Keratinocyte (primary cell): ENCODE results near the gene EID2B. TPM values are rescaled to one million over a fixed set of nuclear protein-coding genes. Genes with fewer than 3 reads are reported as not detected.

Source experiments
- DNase-seq: peaks from one replicate; pipeline ENCODE4 v3.0.0-alpha.2; 2011; ENCODE audit warnings: low read depth, missing footprints, low spot score
- FAIRE-seq: peaks from 2 replicates; lab custom pipeline; 2011; peaks lifted over from hg19 to GRCh38; lab: Jason Lieb, UNC
- H2AFZ ChIP-seq: 2 replicates; pipeline ENCODE4 v1.6.0; 2012; ENCODE audit warnings: low read length, control low read depth, inconsistent platforms; ENCODE audit not compliant: control insufficient read depth
- H3K27ac ChIP-seq: 2 replicates; pipeline ENCODE4 v1.5.1; 2011; ENCODE audit warnings: low read length; ENCODE audit not compliant: control insufficient read depth, insufficient read depth
- H3K27me3 ChIP-seq: 3 replicates; pipeline ENCODE4 v1.6.0; 2011; ENCODE audit warnings: low read length; ENCODE audit not compliant: control insufficient read depth, insufficient read depth; ENCODE audit errors: extremely low read depth
- H3K36me3 ChIP-seq, 2 experiments: 2 replicates in 1 of 2; 3 replicates in 1 of 2; pipeline ENCODE4 v1.5.1; 2011; ENCODE audit warnings: low read length in 2 of 2, mild to moderate bottlenecking in 1 of 2; ENCODE audit not compliant: control insufficient read depth in 2 of 2, insufficient read depth in 2 of 2; ENCODE audit errors: extremely low read depth in 1 of 2
- H3K4me1 ChIP-seq: 3 replicates; pipeline ENCODE4 v1.5.1; 2011; ENCODE audit warnings: low read length; ENCODE audit not compliant: control insufficient read depth, insufficient read depth; ENCODE audit errors: extremely low read depth
- H3K4me2 ChIP-seq: 3 replicates; pipeline ENCODE4 v1.6.0; 2011; ENCODE audit warnings: low read depth, low read length; ENCODE audit not compliant: control insufficient read depth, insufficient read depth; ENCODE audit errors: extremely low read depth
- H3K4me3 ChIP-seq, 3 experiments: fragments of 200-600 bp in 1 of 3; sonication (generic) in 1 of 3; 2 replicates in 2 of 3; 3 replicates in 1 of 3; pipeline ENCODE4 v1.5.1; 2011 to 2016; ENCODE audit warnings: low read length in 3 of 3, mild to moderate bottlenecking in 3 of 3, control low read depth in 2 of 3, inconsistent platforms in 1 of 3, low read depth in 1 of 3, mixed read lengths in 1 of 3, mixed run types in 1 of 3, moderate library complexity in 1 of 3; ENCODE audit not compliant: control insufficient read depth in 2 of 3, insufficient read depth in 2 of 3; ENCODE audit errors: extremely low read depth in 1 of 3
- H3K79me2 ChIP-seq: 2 replicates; pipeline ENCODE4 v1.6.0; 2012; ENCODE audit warnings: low read length; ENCODE audit not compliant: control insufficient read depth, insufficient read depth
- H3K9ac ChIP-seq: 3 replicates; pipeline ENCODE4 v1.6.0; 2011; ENCODE audit warnings: low read length; ENCODE audit not compliant: control insufficient read depth, insufficient read depth; ENCODE audit errors: extremely low read depth
- H3K9me1 ChIP-seq: 3 replicates; pipeline ENCODE4 v1.6.0; 2011; ENCODE audit warnings: low read length; ENCODE audit not compliant: control insufficient read depth, insufficient read depth; ENCODE audit errors: extremely low read depth
- H3K9me3 ChIP-seq: 2 replicates; pipeline ENCODE4 v1.5.1; 2012; ENCODE audit warnings: low read depth, low read length; ENCODE audit not compliant: control insufficient read depth
- H4K20me1 ChIP-seq: 3 replicates; pipeline ENCODE4 v1.6.0; 2011; ENCODE audit warnings: low read length; ENCODE audit not compliant: control insufficient read depth, insufficient read depth; ENCODE audit errors: extremely low read depth
- EZH2 ChIP-seq: IDR thresholded peaks from one replicate; pipeline ENCODE4 v1.6.1; 2012; ENCODE audit warnings: inconsistent platforms, mild to moderate bottlenecking, low read length, moderate library complexity
- dilution Hi-C: fragments of 300-500 bp; cut with MboI; formaldehyde crosslinking; loops from one replicate; pipeline ENCODE4 v1.7.0; 2020; ENCODE audit warnings: low sequenced_read_pairs; ENCODE audit not compliant: extremely low pct_ligation_motif_present
- polyA plus RNA-seq, 5 experiments: library from polyadenylated mRNA; depleted of rRNA in 3 of 5; stranded (reverse) in 3 of 5; stranded (forward) in 1 of 5; unstranded in 1 of 5; fragments of >200 nt; gene quantifications; 1 replicate in 1 of 5; 2 replicates in 3 of 5; 3 replicates in 1 of 5; pipeline versions ENCODE4 v1.2.1 to v1.2.3, GENCODE V29; 2011 to 2012; ENCODE audit warnings: missing spikeins in 2 of 5, low read depth in 1 of 5, low replicate concordance in 1 of 5
- TF ChIP-seq, protein P1 (sequence below), 3 experiments: IDR thresholded peaks in 1 of 3; conservative IDR thresholded peaks in 1 of 3; optimal IDR thresholded peaks in 1 of 3; 2 replicates in 2 of 3; 3 replicates in 1 of 3; pipeline versions ENCODE3 to v1.5.1; 2011; ENCODE audit warnings: low read length in 3 of 3, mild to moderate bottlenecking in 3 of 3, moderate library complexity in 2 of 3, control low read depth in 1 of 3, inconsistent platforms in 1 of 3; ENCODE audit not compliant: insufficient read depth in 2 of 3; ENCODE audit errors: extremely low read depth in 1 of 3

EID2B gene
- polyA plus RNA-seq, 1 donor (not counting 4 experiments of a cell fraction or from before 2014, with no cell fraction given) = 1.1 TPM

DNA sequence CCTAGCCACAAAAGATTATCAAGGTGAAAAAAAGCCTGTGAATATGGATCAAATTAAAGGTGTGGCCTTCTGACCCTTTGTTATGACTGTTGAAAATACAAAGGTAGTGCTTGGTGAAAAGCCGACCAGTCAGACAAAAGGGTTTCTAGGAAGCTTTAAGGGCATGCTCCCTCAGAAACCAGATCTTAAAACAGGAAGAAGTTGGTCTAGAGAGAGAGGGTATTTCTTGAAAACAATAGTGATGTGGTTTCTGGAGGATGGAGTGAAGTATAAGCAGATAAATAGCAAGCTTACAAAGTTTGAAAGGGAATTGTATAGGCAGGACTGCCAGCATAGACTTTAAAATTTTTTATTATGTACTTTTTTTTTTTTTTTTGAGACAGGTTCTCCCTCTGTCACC is 12.3 kb upstream of the EID2B start:
- DNase-seq (no peak), FAIRE-seq (no peak)
- Histone ChIP-seq H3K27me3 (no peaks in the 10 kb centered on the region), H3K4me2 (no peak overlapping the region), H3K27ac (no peak overlapping the region), H3K36me3 (no peaks in the 10 kb centered on the region), H3K79me2 (peaks cover under 1% of the 10 kb centered on the region), H3K4me1 (peaks cover 38% of the 10 kb centered on the region), H2AFZ (no peak overlapping the region), H3K4me3 (no peak overlapping the region), H3K9me1 (no peaks in the 10 kb centered on the region), H3K9ac (no peak overlapping the region), H4K20me1 (no peaks in the 10 kb centered on the region), H3K9me3 (no peaks in the 10 kb centered on the region)
- TF ChIP-seq EZH2 = no peak
- TF ChIP-seq, protein P1, sequence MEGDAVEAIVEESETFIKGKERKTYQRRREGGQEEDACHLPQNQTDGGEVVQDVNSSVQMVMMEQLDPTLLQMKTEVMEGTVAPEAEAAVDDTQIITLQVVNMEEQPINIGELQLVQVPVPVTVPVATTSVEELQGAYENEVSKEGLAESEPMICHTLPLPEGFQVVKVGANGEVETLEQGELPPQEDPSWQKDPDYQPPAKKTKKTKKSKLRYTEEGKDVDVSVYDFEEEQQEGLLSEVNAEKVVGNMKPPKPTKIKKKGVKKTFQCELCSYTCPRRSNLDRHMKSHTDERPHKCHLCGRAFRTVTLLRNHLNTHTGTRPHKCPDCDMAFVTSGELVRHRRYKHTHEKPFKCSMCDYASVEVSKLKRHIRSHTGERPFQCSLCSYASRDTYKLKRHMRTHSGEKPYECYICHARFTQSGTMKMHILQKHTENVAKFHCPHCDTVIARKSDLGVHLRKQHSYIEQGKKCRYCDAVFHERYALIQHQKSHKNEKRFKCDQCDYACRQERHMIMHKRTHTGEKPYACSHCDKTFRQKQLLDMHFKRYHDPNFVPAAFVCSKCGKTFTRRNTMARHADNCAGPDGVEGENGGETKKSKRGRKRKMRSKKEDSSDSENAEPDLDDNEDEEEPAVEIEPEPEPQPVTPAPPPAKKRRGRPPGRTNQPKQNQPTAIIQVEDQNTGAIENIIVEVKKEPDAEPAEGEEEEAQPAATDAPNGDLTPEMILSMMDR (optimal IDR thresholded peaks at IDR 0.05 in 1 of 3, IDR thresholded peaks at IDR 0.05 in 1 of 3, conservative IDR thresholded peaks at IDR 0.05 in 1 of 3; ENCODE audit: extremely low read depth in 1 of 3, insufficient read depth in 2 of 3, low read length in 3 of 3) = no peak
- dilution Hi-C loops = no loop called here

DNA sequence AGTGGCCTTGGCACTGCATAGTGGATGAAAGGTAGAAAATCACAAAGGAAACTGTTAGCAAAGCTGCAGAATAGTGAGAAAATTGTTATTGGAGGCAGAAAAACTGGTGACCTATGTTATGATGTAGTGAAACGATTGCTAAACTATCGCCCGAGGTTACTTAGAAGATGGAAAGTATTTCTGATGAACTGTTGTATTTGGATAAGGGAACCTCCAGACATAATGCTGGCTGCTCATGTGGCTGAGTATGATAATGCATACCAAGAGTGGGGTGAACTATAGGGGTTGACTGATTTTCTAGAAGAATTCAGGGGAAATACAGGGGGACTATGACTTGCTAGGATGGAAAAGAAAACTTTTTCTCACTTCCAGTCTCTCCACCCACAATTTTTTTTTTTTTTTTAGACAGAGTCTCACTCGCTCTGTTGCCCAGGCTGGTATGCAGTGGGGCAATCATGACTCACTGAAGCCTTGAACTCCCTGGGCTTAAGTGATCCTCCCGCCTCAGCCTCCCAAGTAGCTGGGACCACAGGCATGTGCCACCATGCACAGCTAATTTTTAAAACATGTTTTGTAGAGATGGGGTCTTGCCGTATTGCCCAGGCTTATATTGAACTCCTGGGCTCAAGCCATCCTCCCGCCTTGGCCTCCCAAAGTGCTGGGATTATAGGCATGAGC is 11.7 kb upstream of the EID2B start:
- dilution Hi-C loops = no loop called here

More for the DNA sequence above, 11.7 kb upstream of the EID2B start:
- FAIRE-seq (no peak), DNase-seq (no peak)
- Histone ChIP-seq H4K20me1 (no peaks in the 10 kb centered on the region), H3K9me3 (no peaks in the 10 kb centered on the region), H2AFZ (no peak overlapping the region), H3K79me2 (peaks cover 5% of the 10 kb centered on the region), H3K27ac (peak overlapping the region; percentile 50), H3K36me3 (no peaks in the 10 kb centered on the region), H3K9ac (no peak overlapping the region), H3K4me3 (no peak overlapping the region), H3K27me3 (no peaks in the 10 kb centered on the region), H3K4me2 (peak overlapping the region; percentile 42), H3K9me1 (no peaks in the 10 kb centered on the region), H3K4me1 (peaks cover 38% of the 10 kb centered on the region)
- no peak for TF ChIP-seq EZH2
- TF ChIP-seq, protein P1 (optimal IDR thresholded peaks at IDR 0.05 in 1 of 3, IDR thresholded peaks at IDR 0.05 in 1 of 3, conservative IDR thresholded peaks at IDR 0.05 in 1 of 3; ENCODE audit: extremely low read depth in 1 of 3, insufficient read depth in 2 of 3, low read length in 3 of 3) = no peak
